K562 (cell line): ENCODE data around the gene ZDHHC20. TPM values are rescaled to one million over a fixed set of nuclear protein-coding genes. Genes with fewer than 3 reads are reported as not detected.

Source experiments
- ATAC-seq: fragments of 200-7000 bp; cut with Tn5 transposase; 3 replicates; pipeline ENCODE4 v1.9.1; 2020; ENCODE audit warnings: moderate library complexity
- BruUV-seq: library from RNA; stranded (reverse); fragments of 400-500 nt; replicated peaks from 2 replicates; lab custom pipeline; 2021; lab: Mats Ljungman, UMichigan
- CTCF ChIA-PET: fragments of 300-600 bp; formaldehyde crosslinking; extraction: SDS; loops from one replicate; lab custom pipeline; 2021; ENCODE audit warnings: low intra/inter-chr PET ratio; lab: Yijun Ruan, JAX
- POLR2A ChIA-PET: fragments of 300-600, 350-650 bp; sonication (Branson Sonifier 250); formaldehyde crosslinking; extraction: SDS; loops from one replicate; lab custom pipeline; 2021; ENCODE audit warnings: antibody characterized with exemption, inconsistent platforms; lab: Yijun Ruan, JAX
- DNase-seq, 4 experiments: peaks; one replicate each; pipeline versions ENCODE4 v3.0.0 to v3.0.0-alpha.2; 2011 to 2018; ENCODE audit warnings: low spot score in 3 of 4, mixed read lengths in 3 of 4; ENCODE audit errors: extremely low read depth in 1 of 4
- FAIRE-seq: peaks from 2 replicates; lab custom pipeline; 2011; peaks lifted over from hg19 to GRCh38; lab: Jason Lieb, UNC
- H2AFZ ChIP-seq: 2 replicates; pipeline ENCODE4 v1.6.0; 2011; ENCODE audit warnings: low read depth, low read length, control low read depth, inconsistent platforms
- H3K27ac ChIP-seq: fragments of 200-600 bp; 3 replicates; pipeline ENCODE4 v1.8.0; 2011; ENCODE audit warnings: low read depth, mild to moderate bottlenecking, control low read depth, inconsistent platforms, low read length, moderate library complexity, mixed read lengths; ENCODE audit errors: extremely low read depth
- H3K27me3 ChIP-seq, 2 experiments: fragments of 300-600 bp in 1 of 2; 2 replicates in 1 of 2; 3 replicates in 1 of 2; pipeline versions ENCODE4 v1.6.0 to v1.8.0; 2011; ENCODE audit warnings: inconsistent platforms in 2 of 2, low read length in 2 of 2, mild to moderate bottlenecking in 1 of 2, mixed read lengths in 1 of 2, moderate library complexity in 1 of 2; ENCODE audit not compliant: control insufficient read depth in 2 of 2, insufficient read depth in 2 of 2
- H3K36me3 ChIP-seq: fragments of 300-600 bp; 3 replicates; pipeline ENCODE4 v1.8.0; 2011; ENCODE audit warnings: mild to moderate bottlenecking, low read length, inconsistent platforms; ENCODE audit not compliant: control insufficient read depth, insufficient read depth
- H3K4me1 ChIP-seq, 2 experiments: fragments of 200-600 bp in 1 of 2; replicated peaks in 1 of 2; 2 replicates in 1 of 2; 3 replicates in 1 of 2; pipeline versions ENCODE4 v1.5.1 to v1.8.0; 2011; ENCODE audit warnings: inconsistent platforms in 2 of 2, low read length in 2 of 2, mild to moderate bottlenecking in 1 of 2, mixed read lengths in 1 of 2, moderate library complexity in 1 of 2; ENCODE audit not compliant: control insufficient read depth in 2 of 2, insufficient read depth in 2 of 2
- H3K4me2 ChIP-seq: 2 replicates; pipeline ENCODE4 v1.6.1; 2011; ENCODE audit warnings: low read length, control low read depth, inconsistent platforms, mixed read lengths; ENCODE audit not compliant: insufficient read depth
- H3K4me3 ChIP-seq: fragments of 200-600 bp; sonication (generic), shearing (Covaris generic); 2 replicates; pipeline ENCODE4 v1.5.1; 2016; ENCODE audit warnings: control low read depth, inconsistent platforms
- H3K79me2 ChIP-seq: fragments of 200-600 bp; 3 replicates; pipeline ENCODE4 v1.8.0; 2011; ENCODE audit warnings: low read length, inconsistent platforms; ENCODE audit not compliant: control insufficient read depth, insufficient read depth
- H3K9ac ChIP-seq, 2 experiments: 2 replicates each; pipeline versions ENCODE4 v1.6.0 to v1.6.1; 2011; ENCODE audit warnings: low read depth in 2 of 2, low read length in 2 of 2, control low read depth in 1 of 2, inconsistent platforms in 1 of 2, mild to moderate bottlenecking in 1 of 2, mixed read lengths in 1 of 2; ENCODE audit not compliant: insufficient read depth in 1 of 2
- H3K9me1 ChIP-seq: one replicate; pipeline ENCODE4 v1.6.0; 2011; ENCODE audit warnings: inconsistent platforms, mild to moderate bottlenecking, low read length, moderate library complexity; ENCODE audit not compliant: control insufficient read depth, insufficient read depth
- H3K9me3 ChIP-seq: replicated peaks from 2 replicates; pipeline ENCODE4 v1.5.1; 2011; ENCODE audit warnings: low read depth, low read length, inconsistent platforms; ENCODE audit not compliant: control insufficient read depth, insufficient read depth
- H4K20me1 ChIP-seq: replicated peaks from 2 replicates; pipeline ENCODE4 v1.6.1; 2011; ENCODE audit warnings: low read length, inconsistent platforms, mixed read lengths; ENCODE audit not compliant: control insufficient read depth, insufficient read depth
- CBFA2T3 ChIP-seq: fragments of 450-650 bp; IDR thresholded peaks from 2 replicates; pipeline ENCODE4 v1.6.1; 2017
- CEBPB ChIP-seq: fragments of 450-650 bp; IDR thresholded peaks from 2 replicates; pipeline ENCODE4 v1.6.1; 2016; ENCODE audit warnings: missing genetic modification characterization, missing compliant biosample characterization
- ETV5 ChIP-seq: sonication (generic); formaldehyde crosslinking; IDR thresholded peaks from 2 replicates; pipeline ENCODE4 v1.4.0; 2020; ENCODE audit warnings: low read depth, mild to moderate bottlenecking, missing genetic modification reagents
- GTF2A2 ChIP-seq: IDR thresholded peaks from 2 replicates; pipeline ENCODE4 v1.6.1; 2016; ENCODE audit warnings: mild to moderate bottlenecking, missing genetic modification characterization, missing compliant biosample characterization
- STAT5B ChIP-seq: fragments of 250-450 bp; sonication (Bioruptor Pico); IDR thresholded peaks from 2 replicates; pipeline ENCODE4 v1.8.0; 2021; ENCODE audit warnings: mild to moderate bottlenecking, inconsistent platforms
- WGBS: fragments of 100-300 bp; shearing (Covaris generic); methylation state at CpG from one replicate; pipeline ENCODE4 v1.1.6; 2016; ENCODE audit warnings: low coverage, mixed read lengths; ENCODE audit not compliant: insufficient coverage; ENCODE audit errors: missing lambda C conversion rate; 5-methylcytosine and 5-hydroxymethylcytosine counted together
- in situ Hi-C: fragments of 300-500 bp; cut with MboI; formaldehyde crosslinking; loops from 4 replicates; pipeline ENCODE4 v1.15.0; 2018; ENCODE audit warnings: inconsistent platforms, mixed read lengths
- intact Hi-C: fragments of 100-400 bp; cut with micrococcal nuclease; formaldehyde crosslinking; loops from 2 replicates; pipeline ENCODE4 v1.14.2; 2022
- polyA plus RNA-seq, 8 experiments: library from polyadenylated mRNA; depleted of rRNA in 4 of 8; stranded (reverse) in 5 of 8; unstranded in 3 of 8; fragments of >200 nt; fragmentation: Nextera tagmentation in 2 of 8; fragmentation: Illumina TruSeq in 1 of 8; extraction: Ambion mirVana in 2 of 8; extraction: Trizol in 1 of 8; gene quantifications; 2 replicates each; pipeline versions ENCODE4 v1.2.1 to v1.2.3, GENCODE V29; 2011 to 2014; ENCODE audit warnings: inconsistent platforms in 1 of 8, missing spikeins in 1 of 8
- total RNA-seq, 7 experiments: library from RNA; depleted of rRNA in 6 of 7; stranded (reverse); fragments of >200 nt in 6 of 7; fragmentation: Illumina TruSeq in 2 of 7; extraction: Trizol in 2 of 7; gene quantifications; 2 replicates each; pipeline versions ENCODE4 v1.2.1 to v1.2.3, GENCODE V29; 2011 to 2021; ENCODE audit warnings: low replicate concordance in 1 of 7

Gene ZDHHC20
- total and polyA plus RNA-seq, 9 of the 15 experiments (the other 6 are each of a cell fraction or from before 2014, with no cell fraction given) = 2.7 to 20.9 (median 15.8) TPM

GRCh38 chr13:21450936-21451335, 8.2 kb downstream of the ZDHHC20 start:
- intact Hi-C loops = no loop called here
- in situ Hi-C loops = no loop called here
- no peak overlapping the region for H3K4me2 ChIP-seq
- 55% methylated on average over 3 of the region's 3 CpGs for WGBS
- POLR2A ChIA-PET = no interaction called here
- ATAC-seq = no peak
- no peak for DNase-seq
- H3K9me1 ChIP-seq = no peaks in the 10 kb centered on the region
- H3K4me3 ChIP-seq = no peak overlapping the region
- no peaks in the 10 kb centered on the region for H3K4me1 ChIP-seq
- H3K36me3 ChIP-seq = no peaks in the 10 kb centered on the region
- no peak overlapping the region for H3K9ac ChIP-seq
- H3K27ac ChIP-seq = no peak overlapping the region
- no peaks in the 10 kb centered on the region for H4K20me1 ChIP-seq
- no peak for FAIRE-seq
- TF ChIP-seq STAT5B (no peak), CEBPB (peak; percentile 34; the same call in 1 of the 2 replicates)
- H3K79me2 ChIP-seq = peaks cover 36% of the 10 kb centered on the region
- H2AFZ ChIP-seq = no peak overlapping the region
- CTCF ChIA-PET = no interaction called here
- no peaks in the 10 kb centered on the region for H3K9me3 ChIP-seq
- no peaks in the 10 kb centered on the region for H3K27me3 ChIP-seq
- no TSS peak for BruUV-seq

GRCh38 chr13:21446656-21447055, 12.4 kb downstream of the ZDHHC20 start:
- FAIRE-seq (no peak), ATAC-seq (no peak), DNase-seq (no peak)
- 23% methylated on average over 2 of the region's 2 CpGs for WGBS
- intact Hi-C loops (no loop called here), in situ Hi-C loops (no loop called here)
- no peaks in the 10 kb centered on the region for H3K27me3 ChIP-seq
- H3K9me3 ChIP-seq = no peaks in the 10 kb centered on the region
- no peak overlapping the region for H2AFZ ChIP-seq
- ChIA-PET POLR2A (interaction anchor here (1.4 kb wide), 1 partner anchor 11 kb away, joined by 3 read pairs; no protein-coding TSS in a partner anchor), CTCF (no interaction called here)
- H3K27ac ChIP-seq = no peak overlapping the region
- peaks cover 13% of the 10 kb centered on the region for H3K79me2 ChIP-seq
- H3K4me1 ChIP-seq = no peaks in the 10 kb centered on the region
- no TSS peak for BruUV-seq
- H3K36me3 ChIP-seq = no peaks in the 10 kb centered on the region
- no peak overlapping the region for H3K4me3 ChIP-seq
- H3K4me2 ChIP-seq = no peak overlapping the region
- no peaks in the 10 kb centered on the region for H4K20me1 ChIP-seq
- no peaks in the 10 kb centered on the region for H3K9me1 ChIP-seq
- 0 out of 2 replicates have a peak, but pooled peaks have one; percentile 19 for TF ChIP-seq CBFA2T3
- no peak for TF ChIP-seq GTF2A2 (tag)
- TF ChIP-seq ETV5 (CRISPR knock-in tag) = no peak
- no peak overlapping the region for H3K9ac ChIP-seq
